A673 (cell line): ENCODE data around the gene CELSR3.

ENCODE experiments used
- CTCF ChIP-seq: fragments of 300-800, 200-600 bp; sonication (generic); conservative IDR thresholded peaks from 2 replicates; pipeline ENCODE4 v1.5.1; 2017; ENCODE audit warnings: low read depth, mild to moderate bottlenecking, antibody characterized with exemption, low read length, moderate library complexity, mixed read lengths
- EZH2 ChIP-seq: fragments of 200-600 bp; sonication (generic); IDR thresholded peaks from 2 replicates; pipeline ENCODE4 v1.6.1; 2017; ENCODE audit warnings: borderline replicate concordance, low read depth, mild to moderate bottlenecking, mixed read lengths, antibody characterized with exemption, low read length; ENCODE audit not compliant: poor library complexity, severe bottlenecking

GRCh38 chr3:48598323-48599076 lies 64.2 kb downstream of the CELSR3 start:
- TF ChIP-seq CTCF (no peak), EZH2 (no peak)
